K562 (cell line): ENCODE results near the gene SP100. TPM values are rescaled to one million over a fixed set of nuclear protein-coding genes. Genes with fewer than 3 reads are reported as not detected.
A peak's percentile ranks its signal among the peaks of the same experiment; 100 is the strongest.

ENCODE experiments used
- ATAC-seq: fragments of 200-7000 bp; cut with Tn5 transposase; 3 replicates; pipeline ENCODE4 v1.9.1; 2020; ENCODE audit warnings: moderate library complexity
- BruUV-seq: library from RNA; stranded (reverse); fragments of 400-500 nt; replicated peaks from 2 replicates; lab custom pipeline; 2021; lab: Mats Ljungman, UMichigan
- CTCF ChIA-PET: fragments of 300-600 bp; formaldehyde crosslinking; extraction: SDS; loops from one replicate; lab custom pipeline; 2021; ENCODE audit warnings: low intra/inter-chr PET ratio; lab: Yijun Ruan, JAX
- POLR2A ChIA-PET: fragments of 300-600, 350-650 bp; sonication (Branson Sonifier 250); formaldehyde crosslinking; extraction: SDS; loops from one replicate; lab custom pipeline; 2021; ENCODE audit warnings: antibody characterized with exemption, inconsistent platforms; lab: Yijun Ruan, JAX
- DNase-seq, 4 experiments: peaks; one replicate each; pipeline versions ENCODE4 v3.0.0 to v3.0.0-alpha.2; 2011 to 2018; ENCODE audit warnings: low spot score in 3 of 4, mixed read lengths in 3 of 4; ENCODE audit errors: extremely low read depth in 1 of 4
- FAIRE-seq: peaks from 2 replicates; lab custom pipeline; 2011; peaks lifted over from hg19 to GRCh38; lab: Jason Lieb, UNC
- H2AFZ ChIP-seq: 2 replicates; pipeline ENCODE4 v1.6.0; 2011; ENCODE audit warnings: low read depth, low read length, control low read depth, inconsistent platforms
- H3K27ac ChIP-seq: fragments of 200-600 bp; 3 replicates; pipeline ENCODE4 v1.8.0; 2011; ENCODE audit warnings: low read depth, mild to moderate bottlenecking, control low read depth, inconsistent platforms, low read length, moderate library complexity, mixed read lengths; ENCODE audit errors: extremely low read depth
- H3K27me3 ChIP-seq, 2 experiments: fragments of 300-600 bp in 1 of 2; 2 replicates in 1 of 2; 3 replicates in 1 of 2; pipeline versions ENCODE4 v1.6.0 to v1.8.0; 2011; ENCODE audit warnings: inconsistent platforms in 2 of 2, low read length in 2 of 2, mild to moderate bottlenecking in 1 of 2, mixed read lengths in 1 of 2, moderate library complexity in 1 of 2; ENCODE audit not compliant: control insufficient read depth in 2 of 2, insufficient read depth in 2 of 2
- H3K36me3 ChIP-seq: fragments of 300-600 bp; 3 replicates; pipeline ENCODE4 v1.8.0; 2011; ENCODE audit warnings: mild to moderate bottlenecking, low read length, inconsistent platforms; ENCODE audit not compliant: control insufficient read depth, insufficient read depth
- H3K4me1 ChIP-seq, 2 experiments: fragments of 200-600 bp in 1 of 2; replicated peaks in 1 of 2; 2 replicates in 1 of 2; 3 replicates in 1 of 2; pipeline versions ENCODE4 v1.5.1 to v1.8.0; 2011; ENCODE audit warnings: inconsistent platforms in 2 of 2, low read length in 2 of 2, mild to moderate bottlenecking in 1 of 2, mixed read lengths in 1 of 2, moderate library complexity in 1 of 2; ENCODE audit not compliant: control insufficient read depth in 2 of 2, insufficient read depth in 2 of 2
- H3K4me2 ChIP-seq: 2 replicates; pipeline ENCODE4 v1.6.1; 2011; ENCODE audit warnings: low read length, control low read depth, inconsistent platforms, mixed read lengths; ENCODE audit not compliant: insufficient read depth
- H3K4me3 ChIP-seq: fragments of 200-600 bp; sonication (generic), shearing (Covaris generic); 2 replicates; pipeline ENCODE4 v1.5.1; 2016; ENCODE audit warnings: control low read depth, inconsistent platforms
- H3K79me2 ChIP-seq: fragments of 200-600 bp; 3 replicates; pipeline ENCODE4 v1.8.0; 2011; ENCODE audit warnings: low read length, inconsistent platforms; ENCODE audit not compliant: control insufficient read depth, insufficient read depth
- H3K9ac ChIP-seq, 2 experiments: 2 replicates each; pipeline versions ENCODE4 v1.6.0 to v1.6.1; 2011; ENCODE audit warnings: low read depth in 2 of 2, low read length in 2 of 2, control low read depth in 1 of 2, inconsistent platforms in 1 of 2, mild to moderate bottlenecking in 1 of 2, mixed read lengths in 1 of 2; ENCODE audit not compliant: insufficient read depth in 1 of 2
- H3K9me1 ChIP-seq: one replicate; pipeline ENCODE4 v1.6.0; 2011; ENCODE audit warnings: inconsistent platforms, mild to moderate bottlenecking, low read length, moderate library complexity; ENCODE audit not compliant: control insufficient read depth, insufficient read depth
- H3K9me3 ChIP-seq: replicated peaks from 2 replicates; pipeline ENCODE4 v1.5.1; 2011; ENCODE audit warnings: low read depth, low read length, inconsistent platforms; ENCODE audit not compliant: control insufficient read depth, insufficient read depth
- H4K20me1 ChIP-seq: replicated peaks from 2 replicates; pipeline ENCODE4 v1.6.1; 2011; ENCODE audit warnings: low read length, inconsistent platforms, mixed read lengths; ENCODE audit not compliant: control insufficient read depth, insufficient read depth
- CBX3 ChIP-seq, 2 experiments: IDR thresholded peaks; 1 replicate in 1 of 2; 2 replicates in 1 of 2; pipeline ENCODE4 v1.6.1; 2012; ENCODE audit warnings: inconsistent platforms in 2 of 2, low read length in 2 of 2, borderline replicate concordance in 1 of 2, control low read depth in 1 of 2
- E2F8 ChIP-seq: fragments of 450-650 bp; IDR thresholded peaks from 2 replicates; pipeline ENCODE4 v1.7.1; 2018; ENCODE audit warnings: mild to moderate bottlenecking, low read depth; ENCODE audit not compliant: partially characterized antibody
- FOSL1 ChIP-seq: fragments of 200-800 bp; sonication (Bioruptor generic); conservative IDR thresholded peaks from 2 replicates; pipeline ENCODE4 v1.6.1; 2016; ENCODE audit warnings: missing genetic modification characterization, missing compliant biosample characterization
- FOXP1 ChIP-seq: sonication (generic); formaldehyde crosslinking; IDR thresholded peaks from 2 replicates; pipeline ENCODE4 v1.8.0; 2022; ENCODE audit warnings: mild to moderate bottlenecking, missing genetic modification reagents
- GTF2F1 ChIP-seq: IDR thresholded peaks from 2 replicates; pipeline ENCODE4 v1.6.1; 2011; ENCODE audit warnings: low read depth, low read length, improper control_type of control experiment
- HDAC6 ChIP-seq: IDR thresholded peaks from 2 replicates; pipeline ENCODE4 v1.6.1; 2012; ENCODE audit warnings: low read depth, mild to moderate bottlenecking, control low read depth, inconsistent platforms, low read length, moderate library complexity
- MCM7 ChIP-seq, 2 experiments: fragments of 450-650 bp; IDR thresholded peaks; 2 replicates each; pipeline ENCODE4 v1.6.1; 2016 to 2018
- MYNN ChIP-seq, 2 experiments: sonication (generic); formaldehyde crosslinking in 1 of 2; IDR thresholded peaks; 2 replicates each; pipeline versions ENCODE4 v1.5.0 to v1.6.1; 2016 to 2020; ENCODE audit warnings: antibody characterized with exemption in 1 of 2, missing genetic modification reagents in 1 of 2
- RBM34 ChIP-seq: fragments of 200-400 bp; formaldehyde crosslinking; IDR thresholded peaks from 2 replicates; pipeline ENCODE4 v1.6.1; 2018; ENCODE audit warnings: low read length, borderline replicate concordance; ENCODE audit not compliant: insufficient read depth
- TRIM24 ChIP-seq, 2 experiments: fragments of 450-650 bp; IDR thresholded peaks; 2 replicates each; pipeline ENCODE4 v1.6.1; 2016
- in situ Hi-C: fragments of 300-500 bp; cut with MboI; formaldehyde crosslinking; loops from 4 replicates; pipeline ENCODE4 v1.15.0; 2018; ENCODE audit warnings: inconsistent platforms, mixed read lengths
- intact Hi-C: fragments of 100-400 bp; cut with micrococcal nuclease; formaldehyde crosslinking; loops from 2 replicates; pipeline ENCODE4 v1.14.2; 2022
- polyA plus RNA-seq, 8 experiments: library from polyadenylated mRNA; depleted of rRNA in 4 of 8; stranded (reverse) in 5 of 8; unstranded in 3 of 8; fragments of >200 nt; fragmentation: Nextera tagmentation in 2 of 8; fragmentation: Illumina TruSeq in 1 of 8; extraction: Ambion mirVana in 2 of 8; extraction: Trizol in 1 of 8; gene quantifications; 2 replicates each; pipeline versions ENCODE4 v1.2.1 to v1.2.3, GENCODE V29; 2011 to 2014; ENCODE audit warnings: inconsistent platforms in 1 of 8, missing spikeins in 1 of 8
- total RNA-seq, 7 experiments: library from RNA; depleted of rRNA in 6 of 7; stranded (reverse); fragments of >200 nt in 6 of 7; fragmentation: Illumina TruSeq in 2 of 7; extraction: Trizol in 2 of 7; gene quantifications; 2 replicates each; pipeline versions ENCODE4 v1.2.1 to v1.2.3, GENCODE V29; 2011 to 2021; ENCODE audit warnings: low replicate concordance in 1 of 7

The SP100 gene
- total and polyA plus RNA-seq, 9 of the 15 experiments (the other 6 are each of a cell fraction or from before 2014, with no cell fraction given), result 19.2 to 39.2 (median 34.6) TPM

GRCh38 chr2:230429513-230429912 lies 13.5 kb downstream of the SP100 start:
- Histone ChIP-seq H3K36me3 (0 out of 3 replicates have a peak, but pooled peaks cover 6% of the 10 kb centered on the region), H3K4me2 (no peak overlapping the region), H3K4me1 (no peaks in the 10 kb centered on the region), H3K9ac (no peak overlapping the region), H3K9me3 (peaks cover 4% of the 10 kb centered on the region), H3K9me1 (no peaks in the 10 kb centered on the region), H3K79me2 (peaks cover 30% of the 10 kb centered on the region), H3K27ac (no peak overlapping the region), H3K27me3 (no peaks in the 10 kb centered on the region), H4K20me1 (no peaks in the 10 kb centered on the region), H3K4me3 (no peak overlapping the region), H2AFZ (no peak overlapping the region)
- ATAC-seq, result no peak
- intact Hi-C loops (no loop called here), in situ Hi-C loops (no loop called here)
- FAIRE-seq, result no peak
- no TSS peak for BruUV-seq
- DNase-seq, result no peak
- ChIA-PET POLR2A (interaction anchor here (1.0 kb wide), 1 partner anchor 12 kb away, joined by 3 read pairs; no protein-coding TSS in a partner anchor), CTCF (no interaction called here)
- TF ChIP-seq MYNN (IDR thresholded peaks at IDR 0.05), result no peak
- TF ChIP-seq MYNN (CRISPR knock-in tag; IDR thresholded peaks at IDR 0.05), result no peak
- TF ChIP-seq GTF2F1, result no peak
- TF ChIP-seq FOSL1 (tag), result 0 out of 2 replicates have a peak, but pooled peaks have one; percentile 19
- TF ChIP-seq MCM7 (IDR thresholded peaks at IDR 0.05), result no peak
- no peak for TF ChIP-seq E2F8
- TF ChIP-seq FOXP1 (CRISPR knock-in tag), result no peak
- no peak for TF ChIP-seq HDAC6
- TF ChIP-seq TRIM24 (IDR thresholded peaks at IDR 0.05), result peak; percentile 23 to 32; a peak in 1 of 4 replicates
- 0 out of 3 replicates have a peak, but pooled peaks of 1 of the 2 experiments have one; percentile 35 for TF ChIP-seq CBX3 (IDR thresholded peaks at IDR 0.05; ENCODE audit: borderline replicate concordance in 1 of 2, low read length in 2 of 2)
- TF ChIP-seq RBM34, result no peak
